GM21619 (cell line): Measurements from ENCODE around the gene KCNN2.

Experiments
- ATAC-seq: cut with Tn5 transposase; IDR thresholded peaks from one replicate; pipeline ENCODE4 v1.9.1; 2021; ENCODE audit not compliant: unreplicated experiment

The KCNN2 gene

GRCh38 chr5:114362197-114362976, 517 bp downstream of the KCNN2 start:
- peak; percentile 18 for ATAC-seq

GRCh38 chr5:114362977-114363761, 1.3 kb downstream of the KCNN2 start:
- no peak for ATAC-seq

GRCh38 chr5:114363837-114364236, 2.0 kb downstream of the KCNN2 start:
- ATAC-seq = no peak

- no peak for ATAC-seq
Observed at GRCh38 chr5:114367029-114367428, 5.2 kb downstream of the KCNN2 start.

- no peak for ATAC-seq
Observed at GRCh38 chr5:114369680-114370417, 8.0 kb downstream of the KCNN2 start.

GRCh38 chr5:114377050-114377844, 15.4 kb downstream of the KCNN2 start:
- ATAC-seq = no peak

- no peak for ATAC-seq
Observed at GRCh38 chr5:114377946-114378345, 16.1 kb downstream of the KCNN2 start.

- ATAC-seq = no peak
Observed at GRCh38 chr5:114380721-114381120, 18.9 kb downstream of the KCNN2 start.

- ATAC-seq = no peak
Observed at GRCh38 chr5:114387433-114387832, 25.6 kb downstream of the KCNN2 start.

GRCh38 chr5:114390431-114390830, 28.6 kb downstream of the KCNN2 start:
- ATAC-seq = no peak

- no peak for ATAC-seq
Observed at GRCh38 chr5:114391321-114391720, 29.5 kb downstream of the KCNN2 start.

GRCh38 chr5:114393159-114393558, 31.3 kb downstream of the KCNN2 start:
- ATAC-seq = no peak

- no peak for ATAC-seq
Observed at GRCh38 chr5:114402206-114402605, 40.3 kb downstream of the KCNN2 start.

- no peak for ATAC-seq
Observed at GRCh38 chr5:114407783-114408182, 45.9 kb downstream of the KCNN2 start.

- no peak for ATAC-seq
Observed at GRCh38 chr5:114408847-114409246, 47.0 kb downstream of the KCNN2 start.

GRCh38 chr5:114411380-114411931, 49.6 kb downstream of the KCNN2 start:
- no peak for ATAC-seq

GRCh38 chr5:114412510-114413171, 50.8 kb downstream of the KCNN2 start:
- ATAC-seq = no peak

- no peak for ATAC-seq
Observed at GRCh38 chr5:114415760-114416159, 53.9 kb downstream of the KCNN2 start.

GRCh38 chr5:114416254-114416653, 54.4 kb downstream of the KCNN2 start:
- no peak for ATAC-seq

- ATAC-seq = no peak
Observed at GRCh38 chr5:114417519-114417918, 55.6 kb downstream of the KCNN2 start.
